NCI-H2107 (cell line): ENCODE measurements around the gene TTLL10.
"Not testable (repeated sequence)": the region's sequence is repeated elsewhere in the genome, so short reads cannot be mapped to it uniquely, and the experiment has no call there.

Experiments used
- DNase-seq: peaks from one replicate; lab custom pipeline; 2025; lab: John Stamatoyannopoulos, UW

Gene TTLL10

GRCh38 chr1:1173061-1173792 lies 453 bp upstream of the TTLL10 start:
- no peak for DNase-seq

GRCh38 chr1:1175221-1176062 lies 1.8 kb downstream of the TTLL10 start:
- DNase-seq, result no peak

GRCh38 chr1:1176063-1176761 lies 2.5 kb downstream of the TTLL10 start:
- not testable (repeated sequence) for DNase-seq

- DNase-seq, result no peak
These were observed 3.3 kb downstream of the TTLL10 start for GRCh38 chr1:1176931-1177330.

GRCh38 chr1:1177452-1178206 lies 3.9 kb downstream of the TTLL10 start:
- no peak for DNase-seq

GRCh38 chr1:1178794-1179331 lies 5.2 kb downstream of the TTLL10 start:
- DNase-seq, result no peak

GRCh38 chr1:1179346-1179982 lies 5.8 kb downstream of the TTLL10 start:
- no peak for DNase-seq

- DNase-seq, result no peak
These were observed 6.5 kb downstream of the TTLL10 start for GRCh38 chr1:1179983-1180861.

- DNase-seq, result no peak
These were observed 7.7 kb downstream of the TTLL10 start for GRCh38 chr1:1181129-1181937.

GRCh38 chr1:1181938-1182410 lies 8.3 kb downstream of the TTLL10 start:
- DNase-seq, result no peak

- DNase-seq, result no peak
These were observed 9.0 kb downstream of the TTLL10 start for GRCh38 chr1:1182491-1183220.

GRCh38 chr1:1183221-1183747 lies 9.6 kb downstream of the TTLL10 start:
- DNase-seq, result no peak

GRCh38 chr1:1183833-1184775 lies 10.4 kb downstream of the TTLL10 start:
- DNase-seq, result no peak

GRCh38 chr1:1185101-1185765 lies 11.6 kb downstream of the TTLL10 start:
- no peak for DNase-seq

GRCh38 chr1:1187938-1188337 lies 14.3 kb downstream of the TTLL10 start:
- DNase-seq, result no peak

- DNase-seq, result no peak
These were observed 15.4 kb downstream of the TTLL10 start for GRCh38 chr1:1189111-1189510.
